ENCODE results near the gene SLC27A4. TPM values are rescaled to one million over a fixed set of nuclear protein-coding genes. Genes with fewer than 3 reads are reported as not detected.

SLC27A4 gene
- total RNA-seq, 1 donor: 23.5 TPM

GRCh38 chr9:128394379-128395168, 54.2 kb downstream of the SLC27A4 start:
- H3K4me3 ChIP-seq (ENCODE audit: low read depth, low read length): no peak overlapping the region
- DNase-seq (ENCODE audit: low read depth): no peak
- TF ChIP-seq, protein P1, sequence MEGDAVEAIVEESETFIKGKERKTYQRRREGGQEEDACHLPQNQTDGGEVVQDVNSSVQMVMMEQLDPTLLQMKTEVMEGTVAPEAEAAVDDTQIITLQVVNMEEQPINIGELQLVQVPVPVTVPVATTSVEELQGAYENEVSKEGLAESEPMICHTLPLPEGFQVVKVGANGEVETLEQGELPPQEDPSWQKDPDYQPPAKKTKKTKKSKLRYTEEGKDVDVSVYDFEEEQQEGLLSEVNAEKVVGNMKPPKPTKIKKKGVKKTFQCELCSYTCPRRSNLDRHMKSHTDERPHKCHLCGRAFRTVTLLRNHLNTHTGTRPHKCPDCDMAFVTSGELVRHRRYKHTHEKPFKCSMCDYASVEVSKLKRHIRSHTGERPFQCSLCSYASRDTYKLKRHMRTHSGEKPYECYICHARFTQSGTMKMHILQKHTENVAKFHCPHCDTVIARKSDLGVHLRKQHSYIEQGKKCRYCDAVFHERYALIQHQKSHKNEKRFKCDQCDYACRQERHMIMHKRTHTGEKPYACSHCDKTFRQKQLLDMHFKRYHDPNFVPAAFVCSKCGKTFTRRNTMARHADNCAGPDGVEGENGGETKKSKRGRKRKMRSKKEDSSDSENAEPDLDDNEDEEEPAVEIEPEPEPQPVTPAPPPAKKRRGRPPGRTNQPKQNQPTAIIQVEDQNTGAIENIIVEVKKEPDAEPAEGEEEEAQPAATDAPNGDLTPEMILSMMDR (IDR thresholded peaks at IDR 0.05; ENCODE audit: insufficient read depth, low read length): no peak

DNA sequence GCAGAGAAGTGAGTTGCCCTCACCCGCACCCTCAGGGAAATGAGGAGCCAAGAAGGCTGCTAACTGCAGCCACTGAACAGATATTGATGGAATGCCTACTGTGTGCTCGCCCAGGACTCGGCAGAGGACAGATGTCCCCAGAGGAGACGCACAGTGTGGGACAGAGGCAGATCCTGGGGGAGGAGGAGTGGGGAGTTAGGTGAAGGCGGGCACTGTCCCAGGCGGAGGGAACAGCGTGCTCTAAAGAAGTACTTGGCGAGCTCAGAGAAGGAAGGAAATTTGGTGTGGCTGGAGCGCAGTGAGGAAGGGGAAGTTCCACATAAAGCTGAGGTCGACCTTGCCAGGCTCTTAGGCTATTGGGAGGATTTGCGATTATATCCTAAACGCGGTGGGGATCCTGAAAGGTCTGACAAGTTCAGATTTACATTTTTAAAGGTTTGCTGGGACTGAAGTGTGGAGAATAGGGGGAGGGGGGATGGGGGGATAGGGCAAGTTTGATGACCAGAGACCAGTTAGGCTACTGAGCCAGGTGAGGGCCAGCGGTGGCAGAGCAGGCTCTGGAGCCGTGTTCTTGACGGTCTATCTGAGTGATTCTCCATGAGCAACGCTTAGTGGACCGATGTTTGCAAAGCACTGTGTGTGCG, 56.8 kb downstream of the SLC27A4 start:
- TF ChIP-seq, protein P1 (IDR thresholded peaks at IDR 0.05; ENCODE audit: insufficient read depth, low read length): no peak
- no peak for DNase-seq (ENCODE audit: low read depth)

DNA sequence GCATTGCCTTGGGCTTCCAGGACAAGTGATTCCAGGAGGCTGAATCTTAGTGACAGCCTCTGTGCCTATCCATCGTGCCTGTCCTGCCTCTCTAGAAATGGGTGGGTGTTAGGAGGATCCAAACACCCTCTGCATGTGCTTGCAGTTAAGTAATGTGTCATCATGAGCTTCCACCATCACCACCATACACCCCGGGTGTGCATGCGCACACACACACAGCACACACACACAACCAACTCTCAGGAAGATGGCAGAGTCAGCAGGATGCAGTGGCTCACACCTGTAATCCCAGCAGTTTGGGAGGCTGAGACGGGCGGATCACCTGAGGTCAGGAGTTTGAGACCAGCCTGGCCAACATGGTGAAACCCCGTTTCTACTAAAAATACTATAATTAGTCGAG, 57.5 kb downstream of the SLC27A4 start:
- TF ChIP-seq, protein P1 (IDR thresholded peaks at IDR 0.05; ENCODE audit: insufficient read depth, low read length): no peak
- no peak for DNase-seq (ENCODE audit: low read depth)
- no peak overlapping the region for H3K4me3 ChIP-seq (ENCODE audit: low read depth, low read length)

More for the DNA sequence above, 56.8 kb downstream of the SLC27A4 start:
- no peak overlapping the region for H3K4me3 ChIP-seq (ENCODE audit: low read depth, low read length)

DNA sequence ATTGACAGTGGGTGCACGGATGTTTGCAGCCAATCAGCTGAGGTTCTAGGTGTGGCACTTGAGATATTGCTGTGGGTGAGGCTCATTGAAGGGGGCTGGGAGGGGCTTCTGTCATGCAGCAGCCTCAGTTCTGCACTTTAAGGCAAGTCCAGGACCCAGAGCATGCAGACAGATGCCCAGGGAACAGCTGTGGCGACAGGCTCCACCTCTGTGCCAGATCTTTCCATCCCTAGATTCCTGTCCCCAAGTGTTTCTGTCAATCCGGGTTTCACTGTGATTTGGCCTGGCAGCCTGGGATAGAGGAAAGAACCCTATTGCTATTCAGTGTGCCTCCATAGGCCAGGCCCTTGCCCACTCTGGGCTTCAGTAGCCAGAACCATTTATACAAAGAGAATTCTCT, 59.5 kb downstream of the SLC27A4 start:
- H3K4me3 ChIP-seq (ENCODE audit: low read depth, low read length): no peak overlapping the region
- TF ChIP-seq, protein P1 (IDR thresholded peaks at IDR 0.05; ENCODE audit: insufficient read depth, low read length): no peak
- no peak for DNase-seq (ENCODE audit: low read depth)

DNA sequence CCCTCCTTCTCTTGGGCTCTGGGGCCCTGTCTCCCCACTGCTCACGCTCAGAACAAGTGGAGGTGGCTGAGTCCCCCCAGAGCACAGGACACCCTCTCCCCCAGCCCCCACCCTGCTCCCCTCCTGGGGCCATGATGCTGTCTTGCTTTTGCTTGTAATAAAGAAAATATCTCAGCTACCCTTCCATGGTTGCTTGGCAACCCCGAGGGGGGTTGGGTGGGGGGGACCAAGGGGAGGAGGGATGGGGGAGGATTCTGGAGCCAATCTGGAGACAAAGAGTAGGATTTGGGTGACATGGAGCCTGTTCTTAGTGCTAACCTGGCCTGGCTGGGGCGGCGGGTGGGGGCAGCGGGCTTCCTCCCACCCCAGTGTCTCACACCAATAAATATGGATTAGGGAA, 64.2 kb downstream of the SLC27A4 start:
- TF ChIP-seq, protein P1 (IDR thresholded peaks at IDR 0.05; ENCODE audit: insufficient read depth, low read length): no peak
- DNase-seq (ENCODE audit: low read depth): no peak
- H3K4me3 ChIP-seq (ENCODE audit: low read depth, low read length): no peak overlapping the region

GRCh38 chr9:128405077-128405779, 64.9 kb downstream of the SLC27A4 start:
- no peak overlapping the region for H3K4me3 ChIP-seq (ENCODE audit: low read depth, low read length)
- DNase-seq (ENCODE audit: low read depth): no peak
- TF ChIP-seq, protein P1 (IDR thresholded peaks at IDR 0.05; ENCODE audit: insufficient read depth, low read length): no peak

All from fibroblast of the aortic adventitia (primary cell).